Liver (tissue), 9 donors: Measurements from ENCODE around the gene DPH2. TPM values are rescaled to one million over a fixed set of nuclear protein-coding genes. Genes with fewer than 3 reads are reported as not detected.

Source experiments
- DNase-seq: peaks from one replicate; pipeline ENCODE4 v3.0.0-alpha.2; 2017; ENCODE audit warnings: low spot score
- H3K27ac ChIP-seq, 2 donors: one replicate each; pipeline ENCODE4 v1.7.0; 2013; ENCODE audit warnings: inconsistent platforms in 2 of 2, low read length in 2 of 2, control low read depth in 1 of 2, low read depth in 1 of 2, mild to moderate bottlenecking in 1 of 2
- H3K27me3 ChIP-seq, 4 donors: one replicate each; pipeline versions ENCODE4 v1.6.1 to v1.7.0; 2013; ENCODE audit warnings: low read length in 3 of 4, inconsistent platforms in 1 of 4, mild to moderate bottlenecking in 1 of 4, moderate library complexity in 1 of 4; ENCODE audit not compliant: control insufficient read depth in 4 of 4, insufficient read depth in 4 of 4
- H3K36me3 ChIP-seq, 4 donors: one replicate each; pipeline versions ENCODE4 v1.6.1 to v1.7.0; 2013; ENCODE audit warnings: low read length in 3 of 4, mild to moderate bottlenecking in 3 of 4, low read depth in 1 of 4, moderate library complexity in 1 of 4; ENCODE audit not compliant: control insufficient read depth in 4 of 4, insufficient read depth in 3 of 4
- H3K4me1 ChIP-seq, 4 donors: one replicate each; pipeline versions ENCODE4 v1.6.1 to v1.7.0; 2013; ENCODE audit warnings: low read length in 3 of 4, mild to moderate bottlenecking in 3 of 4, moderate library complexity in 1 of 4; ENCODE audit not compliant: control insufficient read depth in 4 of 4, insufficient read depth in 4 of 4
- H3K4me3 ChIP-seq, 3 donors: one replicate each; pipeline versions ENCODE4 v1.6.1 to v1.7.0; 2013; ENCODE audit warnings: low read length in 3 of 3, control low read depth in 1 of 3, low read depth in 1 of 3, mild to moderate bottlenecking in 1 of 3
- H3K9ac ChIP-seq, 2 donors: one replicate each; pipeline ENCODE4 v1.7.0; 2013; ENCODE audit warnings: low read length in 2 of 2, mild to moderate bottlenecking in 2 of 2, moderate library complexity in 2 of 2, control low read depth in 1 of 2, low read depth in 1 of 2
- H3K9me3 ChIP-seq, 4 donors: one replicate each; pipeline versions ENCODE4 v1.6.1 to v1.7.0; 2013; ENCODE audit warnings: low read length in 3 of 4; ENCODE audit not compliant: control insufficient read depth in 4 of 4
- EGR1 ChIP-seq, 2 donors: IDR thresholded peaks; 2 replicates each; pipeline ENCODE4 v1.6.1; 2016 to 2018; ENCODE audit warnings: antibody characterized with exemption in 2 of 2, low read depth in 2 of 2
- FOXA1 ChIP-seq: IDR thresholded peaks from 2 replicates; pipeline ENCODE4 v1.6.1; 2016; ENCODE audit warnings: antibody characterized with exemption
- FOXA2 ChIP-seq: IDR thresholded peaks from 2 replicates; pipeline ENCODE4 v1.6.1; 2016; ENCODE audit warnings: antibody characterized with exemption
- GABPA ChIP-seq, 2 donors: IDR thresholded peaks in 1 of 2; conservative IDR thresholded peaks in 1 of 2; 2 replicates each; pipeline ENCODE4 v1.6.1; 2016; ENCODE audit warnings: antibody characterized with exemption in 2 of 2, mild to moderate bottlenecking in 1 of 2, moderate library complexity in 1 of 2
- HNF4G ChIP-seq: IDR thresholded peaks from 2 replicates; pipeline ENCODE4 v1.6.1; 2016; ENCODE audit warnings: antibody characterized with exemption
- NR2F2 ChIP-seq: IDR thresholded peaks from 2 replicates; pipeline ENCODE4 v1.6.1; 2016; ENCODE audit warnings: antibody characterized with exemption
- RAD21 ChIP-seq, 2 donors: IDR thresholded peaks; 2 replicates each; pipeline ENCODE4 v1.6.1; 2016; ENCODE audit warnings: antibody characterized with exemption in 2 of 2, mild to moderate bottlenecking in 2 of 2
- RXRA ChIP-seq, 2 donors: IDR thresholded peaks; 2 replicates each; pipeline ENCODE4 v1.6.1; 2017 to 2018; ENCODE audit warnings: antibody characterized with exemption in 2 of 2, mild to moderate bottlenecking in 1 of 2
- SP1 ChIP-seq: IDR thresholded peaks from 2 replicates; pipeline ENCODE4 v1.6.1; 2018; ENCODE audit warnings: antibody characterized with exemption, mild to moderate bottlenecking
- TAF1 ChIP-seq: conservative IDR thresholded peaks from 2 replicates; pipeline ENCODE4 v1.6.1; 2016; ENCODE audit warnings: antibody characterized with exemption, mild to moderate bottlenecking
- YY1 ChIP-seq: IDR thresholded peaks from 2 replicates; pipeline ENCODE4 v1.6.1; 2016; ENCODE audit warnings: antibody characterized with exemption, mild to moderate bottlenecking
- WGBS: extraction: QIAGEN DNeasy Blood & Tissue Kit; methylation state at CpG from one replicate; pipeline ENCODE4 v1.1.7; 2013; 5-methylcytosine and 5-hydroxymethylcytosine counted together
- polyA plus RNA-seq, 2 donors: library from polyadenylated mRNA; stranded (reverse) in 1 of 2; unstranded in 1 of 2; fragments of 200-250 nt in 1 of 2; fragments of >200 nt in 1 of 2; fragmentation: Nextera tagmentation in 1 of 2; extraction: Ambion mirVana in 1 of 2; gene quantifications; one replicate each; pipeline versions ENCODE4 v1.2.1 to v1.2.3, GENCODE V29; 2013 to 2015
- total RNA-seq, 2 donors: library from RNA; depleted of rRNA; stranded (reverse); fragments of >200 nt; gene quantifications; one replicate each; pipeline ENCODE4 v1.2.3, GENCODE V29; 2014
- TF ChIP-seq, protein P1 (sequence below): fragments of 150-350 bp; IDR thresholded peaks from 2 replicates; pipeline ENCODE4 v1.5.1; 2017; ENCODE audit warnings: improper control_type of control experiment, low read depth, low read length; ENCODE audit not compliant: missing input control
- TF ChIP-seq, protein P2 (sequence below): IDR thresholded peaks from 2 replicates; pipeline ENCODE4 v1.6.1; 2016; ENCODE audit warnings: antibody characterized with exemption
- TF ChIP-seq, protein P3 (sequence below): IDR thresholded peaks from 2 replicates; pipeline ENCODE4 v1.6.1; 2016; ENCODE audit warnings: antibody characterized with exemption
- TF ChIP-seq, protein P4 (sequence below): IDR thresholded peaks from 2 replicates; pipeline ENCODE4 v1.6.1; 2016; ENCODE audit warnings: antibody characterized with exemption
- TF ChIP-seq, protein P5 (sequence below): IDR thresholded peaks from 2 replicates; pipeline ENCODE4 v1.6.1; 2016; ENCODE audit warnings: antibody characterized with exemption, mild to moderate bottlenecking
- donor health status: healthy.
- donor health status: healthy.
- donor health status: healthy.
- donor health status: healthy.
- donor health status: healthy.

DPH2 gene
- total and polyA plus RNA-seq, 4 donors = 9.3 to 20.9 (median 15.4) TPM

- DNase-seq = no peak
- Histone ChIP-seq H3K4me1 (peaks cover 0 to 4% (median 1%) of the 10 kb centered on the region in 4 donors), H3K27ac (no peak overlapping the region), H3K4me3 (no peak overlapping the region), H3K9me3 (no peaks in the 10 kb centered on the region), H3K27me3 (no peaks in the 10 kb centered on the region), H3K36me3 (no peaks in the 10 kb centered on the region), H3K9ac (no peak overlapping the region)
- TF ChIP-seq, protein P1, sequence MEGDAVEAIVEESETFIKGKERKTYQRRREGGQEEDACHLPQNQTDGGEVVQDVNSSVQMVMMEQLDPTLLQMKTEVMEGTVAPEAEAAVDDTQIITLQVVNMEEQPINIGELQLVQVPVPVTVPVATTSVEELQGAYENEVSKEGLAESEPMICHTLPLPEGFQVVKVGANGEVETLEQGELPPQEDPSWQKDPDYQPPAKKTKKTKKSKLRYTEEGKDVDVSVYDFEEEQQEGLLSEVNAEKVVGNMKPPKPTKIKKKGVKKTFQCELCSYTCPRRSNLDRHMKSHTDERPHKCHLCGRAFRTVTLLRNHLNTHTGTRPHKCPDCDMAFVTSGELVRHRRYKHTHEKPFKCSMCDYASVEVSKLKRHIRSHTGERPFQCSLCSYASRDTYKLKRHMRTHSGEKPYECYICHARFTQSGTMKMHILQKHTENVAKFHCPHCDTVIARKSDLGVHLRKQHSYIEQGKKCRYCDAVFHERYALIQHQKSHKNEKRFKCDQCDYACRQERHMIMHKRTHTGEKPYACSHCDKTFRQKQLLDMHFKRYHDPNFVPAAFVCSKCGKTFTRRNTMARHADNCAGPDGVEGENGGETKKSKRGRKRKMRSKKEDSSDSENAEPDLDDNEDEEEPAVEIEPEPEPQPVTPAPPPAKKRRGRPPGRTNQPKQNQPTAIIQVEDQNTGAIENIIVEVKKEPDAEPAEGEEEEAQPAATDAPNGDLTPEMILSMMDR = no peak
- TF ChIP-seq, protein P2, sequence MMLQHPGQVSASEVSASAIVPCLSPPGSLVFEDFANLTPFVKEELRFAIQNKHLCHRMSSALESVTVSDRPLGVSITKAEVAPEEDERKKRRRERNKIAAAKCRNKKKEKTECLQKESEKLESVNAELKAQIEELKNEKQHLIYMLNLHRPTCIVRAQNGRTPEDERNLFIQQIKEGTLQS = no peak
- TF ChIP-seq RAD21 (IDR thresholded peaks at IDR 0.05) (no peak), YY1 (no peak), NR2F2 (no peak), EGR1 (IDR thresholded peaks at IDR 0.05; ENCODE audit: low read depth in 2 of 2) (no peak), TAF1 (no peak), RXRA (IDR thresholded peaks at IDR 0.05) (no peak), HNF4G (no peak), SP1 (no peak), GABPA (IDR thresholded peaks at IDR 0.05 in 1 of 2, conservative IDR thresholded peaks at IDR 0.05 in 1 of 2) (no peak), FOXA2 (no peak)
- TF ChIP-seq, protein P3, sequence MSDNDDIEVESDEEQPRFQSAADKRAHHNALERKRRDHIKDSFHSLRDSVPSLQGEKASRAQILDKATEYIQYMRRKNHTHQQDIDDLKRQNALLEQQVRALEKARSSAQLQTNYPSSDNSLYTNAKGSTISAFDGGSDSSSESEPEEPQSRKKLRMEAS = no peak
- TF ChIP-seq, protein P4, sequence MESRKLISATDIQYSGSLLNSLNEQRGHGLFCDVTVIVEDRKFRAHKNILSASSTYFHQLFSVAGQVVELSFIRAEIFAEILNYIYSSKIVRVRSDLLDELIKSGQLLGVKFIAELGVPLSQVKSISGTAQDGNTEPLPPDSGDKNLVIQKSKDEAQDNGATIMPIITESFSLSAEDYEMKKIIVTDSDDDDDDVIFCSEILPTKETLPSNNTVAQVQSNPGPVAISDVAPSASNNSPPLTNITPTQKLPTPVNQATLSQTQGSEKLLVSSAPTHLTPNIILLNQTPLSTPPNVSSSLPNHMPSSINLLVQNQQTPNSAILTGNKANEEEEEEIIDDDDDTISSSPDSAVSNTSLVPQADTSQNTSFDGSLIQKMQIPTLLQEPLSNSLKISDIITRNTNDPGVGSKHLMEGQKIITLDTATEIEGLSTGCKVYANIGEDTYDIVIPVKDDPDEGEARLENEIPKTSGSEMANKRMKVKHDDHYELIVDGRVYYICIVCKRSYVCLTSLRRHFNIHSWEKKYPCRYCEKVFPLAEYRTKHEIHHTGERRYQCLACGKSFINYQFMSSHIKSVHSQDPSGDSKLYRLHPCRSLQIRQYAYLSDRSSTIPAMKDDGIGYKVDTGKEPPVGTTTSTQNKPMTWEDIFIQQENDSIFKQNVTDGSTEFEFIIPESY = no peak
- TF ChIP-seq, protein P5, sequence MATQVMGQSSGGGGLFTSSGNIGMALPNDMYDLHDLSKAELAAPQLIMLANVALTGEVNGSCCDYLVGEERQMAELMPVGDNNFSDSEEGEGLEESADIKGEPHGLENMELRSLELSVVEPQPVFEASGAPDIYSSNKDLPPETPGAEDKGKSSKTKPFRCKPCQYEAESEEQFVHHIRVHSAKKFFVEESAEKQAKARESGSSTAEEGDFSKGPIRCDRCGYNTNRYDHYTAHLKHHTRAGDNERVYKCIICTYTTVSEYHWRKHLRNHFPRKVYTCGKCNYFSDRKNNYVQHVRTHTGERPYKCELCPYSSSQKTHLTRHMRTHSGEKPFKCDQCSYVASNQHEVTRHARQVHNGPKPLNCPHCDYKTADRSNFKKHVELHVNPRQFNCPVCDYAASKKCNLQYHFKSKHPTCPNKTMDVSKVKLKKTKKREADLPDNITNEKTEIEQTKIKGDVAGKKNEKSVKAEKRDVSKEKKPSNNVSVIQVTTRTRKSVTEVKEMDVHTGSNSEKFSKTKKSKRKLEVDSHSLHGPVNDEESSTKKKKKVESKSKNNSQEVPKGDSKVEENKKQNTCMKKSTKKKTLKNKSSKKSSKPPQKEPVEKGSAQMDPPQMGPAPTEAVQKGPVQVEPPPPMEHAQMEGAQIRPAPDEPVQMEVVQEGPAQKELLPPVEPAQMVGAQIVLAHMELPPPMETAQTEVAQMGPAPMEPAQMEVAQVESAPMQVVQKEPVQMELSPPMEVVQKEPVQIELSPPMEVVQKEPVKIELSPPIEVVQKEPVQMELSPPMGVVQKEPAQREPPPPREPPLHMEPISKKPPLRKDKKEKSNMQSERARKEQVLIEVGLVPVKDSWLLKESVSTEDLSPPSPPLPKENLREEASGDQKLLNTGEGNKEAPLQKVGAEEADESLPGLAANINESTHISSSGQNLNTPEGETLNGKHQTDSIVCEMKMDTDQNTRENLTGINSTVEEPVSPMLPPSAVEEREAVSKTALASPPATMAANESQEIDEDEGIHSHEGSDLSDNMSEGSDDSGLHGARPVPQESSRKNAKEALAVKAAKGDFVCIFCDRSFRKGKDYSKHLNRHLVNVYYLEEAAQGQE = no peak
- WGBS = 94% methylated on average over 12 of the region's 12 CpGs
Observed at GRCh38 chr1:44008259-44008658, 38.4 kb downstream of the DPH2 start.

DNA sequence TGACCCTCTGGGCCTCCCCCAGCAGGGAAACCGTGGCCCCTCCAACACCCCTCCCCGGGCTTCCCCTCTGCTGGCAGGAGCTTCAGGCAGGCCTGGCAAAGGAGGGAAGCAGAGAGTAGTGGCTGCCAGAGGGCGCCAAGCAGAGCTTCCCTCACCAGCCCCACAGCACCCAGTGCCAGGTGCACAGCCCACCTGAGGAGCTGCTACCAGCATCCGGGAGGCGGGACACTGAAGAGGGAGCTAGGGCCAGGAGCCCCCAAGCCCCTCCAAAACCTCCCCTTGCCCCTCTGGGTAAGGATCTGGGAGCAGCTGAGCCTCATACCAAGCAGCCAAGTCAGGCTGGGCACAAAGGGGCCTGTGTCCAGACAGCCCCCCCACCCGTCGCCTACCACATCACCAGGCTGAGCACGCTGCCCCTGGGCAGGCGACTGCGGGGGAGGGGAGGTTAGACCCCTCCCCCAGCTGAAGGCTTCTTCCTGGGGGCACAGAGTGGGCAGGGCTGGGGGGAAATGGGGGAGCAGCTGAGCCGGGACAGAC, 41.2 kb downstream of the DPH2 start:
- H3K4me3 ChIP-seq = no peak overlapping the region
- 88% methylated on average over 11 of the region's 11 CpGs for WGBS
- no peaks in the 10 kb centered on the region for H3K9me3 ChIP-seq
- H3K36me3 ChIP-seq = no peaks in the 10 kb centered on the region
- H3K27ac ChIP-seq = no peak overlapping the region
- DNase-seq = no peak
- H3K9ac ChIP-seq = no peak overlapping the region
- H3K4me1 ChIP-seq = peaks cover 0 to under 1% (median 0%) of the 10 kb centered on the region in 4 donors
- no peaks in the 10 kb centered on the region for H3K27me3 ChIP-seq
- TF ChIP-seq EGR1 (IDR thresholded peaks at IDR 0.05; ENCODE audit: low read depth in 2 of 2) = no peak
- TF ChIP-seq, protein P3 = no peak
- TF ChIP-seq FOXA2 = no peak
- no peak for TF ChIP-seq HNF4G
- no peak for TF ChIP-seq NR2F2
- no peak for TF ChIP-seq GABPA (IDR thresholded peaks at IDR 0.05 in 1 of 2, conservative IDR thresholded peaks at IDR 0.05 in 1 of 2)
- TF ChIP-seq, protein P5 = no peak
- TF ChIP-seq, protein P2 = no peak
- no peak for TF ChIP-seq FOXA1
- TF ChIP-seq, protein P4 = no peak
